GM19043 (cell line): Measurements from ENCODE around the gene PAX6.

ENCODE experiments used
- ATAC-seq: cut with Tn5 transposase; IDR thresholded peaks from one replicate; pipeline ENCODE4 v1.9.1; 2021; ENCODE audit warnings: low read depth; ENCODE audit not compliant: unreplicated experiment

Gene PAX6

GRCh38 chr11:31809857-31810778, 1.0 kb downstream of the PAX6 start:
- ATAC-seq, result no peak

GRCh38 chr11:31809541-31809856, 1.6 kb downstream of the PAX6 start:
- ATAC-seq, result no peak

GRCh38 chr11:31808721-31809540, 2.2 kb downstream of the PAX6 start:
- no peak for ATAC-seq

- ATAC-seq, result no peak
Measured at GRCh38 chr11:31807799-31808667, 3.1 kb downstream of the PAX6 start.

- ATAC-seq, result no peak
Measured at GRCh38 chr11:31806928-31807798, 4.0 kb downstream of the PAX6 start.

GRCh38 chr11:31806186-31806927, 4.8 kb downstream of the PAX6 start:
- no peak for ATAC-seq

- ATAC-seq, result no peak
Measured at GRCh38 chr11:31805629-31806185, 5.4 kb downstream of the PAX6 start.

- ATAC-seq, result no peak
Measured at GRCh38 chr11:31805037-31805628, 6.0 kb downstream of the PAX6 start.

- no peak for ATAC-seq
Measured at GRCh38 chr11:31804312-31805036, 6.6 kb downstream of the PAX6 start.

- ATAC-seq, result no peak
Measured at GRCh38 chr11:31803813-31804311, 7.3 kb downstream of the PAX6 start.

- ATAC-seq, result no peak
Measured at GRCh38 chr11:31802990-31803812, 7.9 kb downstream of the PAX6 start.

GRCh38 chr11:31802609-31802989, 8.5 kb downstream of the PAX6 start:
- no peak for ATAC-seq

- ATAC-seq, result no peak
Measured at GRCh38 chr11:31802000-31802551, 9.0 kb downstream of the PAX6 start.

GRCh38 chr11:31801298-31801702, 9.8 kb downstream of the PAX6 start:
- no peak for ATAC-seq

- no peak for ATAC-seq
Measured at GRCh38 chr11:31800398-31801265, 10.5 kb downstream of the PAX6 start.
